ENCODE measurements around the gene OR4N2.
"Not testable (repeated sequence)": the region's sequence is repeated elsewhere in the genome, so short reads cannot be mapped to it uniquely, and the experiment has no call there.

OR4N2 gene

DNA sequence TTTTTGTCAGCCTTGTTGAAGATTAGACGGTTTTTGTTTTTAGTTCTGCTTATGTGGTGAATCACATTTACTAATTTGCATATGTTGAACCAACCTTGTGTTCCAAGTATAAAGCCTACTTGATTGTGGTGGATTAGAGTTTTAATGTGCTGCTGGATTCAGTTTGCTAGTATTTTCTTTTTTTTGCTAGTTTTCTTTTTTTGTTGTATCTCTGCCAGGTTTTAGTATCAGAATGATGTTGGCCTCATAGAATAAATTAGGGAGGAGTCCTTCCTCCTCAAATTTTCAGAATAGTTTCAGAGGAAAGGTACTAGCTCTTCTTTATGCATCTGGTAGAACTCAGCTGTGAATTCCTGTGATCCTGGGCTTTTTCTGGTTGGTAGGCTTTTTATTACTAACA lies at the start of gene OR4N2:
Gene OR4N2 (plus strand): TSS at position 301 of the 400 bp plus-strand sequence. CDS start 23,679 bp downstream, outside the sequence.
- DNase-seq (ENCODE audit: low read depth in 4 of 4, low spot score in 1 of 4): not testable (repeated sequence)

- no peak for DNase-seq (ENCODE audit: low read depth in 4 of 4, low spot score in 1 of 4)
These were observed 49.4 kb upstream of the OR4N2 start for GRCh38 chr14:19754172-19754571.

- DNase-seq (ENCODE audit: low read depth in 4 of 4, low spot score in 1 of 4): not testable (repeated sequence)
These were observed 32.1 kb upstream of the OR4N2 start for GRCh38 chr14:19771491-19771890.

DNA sequence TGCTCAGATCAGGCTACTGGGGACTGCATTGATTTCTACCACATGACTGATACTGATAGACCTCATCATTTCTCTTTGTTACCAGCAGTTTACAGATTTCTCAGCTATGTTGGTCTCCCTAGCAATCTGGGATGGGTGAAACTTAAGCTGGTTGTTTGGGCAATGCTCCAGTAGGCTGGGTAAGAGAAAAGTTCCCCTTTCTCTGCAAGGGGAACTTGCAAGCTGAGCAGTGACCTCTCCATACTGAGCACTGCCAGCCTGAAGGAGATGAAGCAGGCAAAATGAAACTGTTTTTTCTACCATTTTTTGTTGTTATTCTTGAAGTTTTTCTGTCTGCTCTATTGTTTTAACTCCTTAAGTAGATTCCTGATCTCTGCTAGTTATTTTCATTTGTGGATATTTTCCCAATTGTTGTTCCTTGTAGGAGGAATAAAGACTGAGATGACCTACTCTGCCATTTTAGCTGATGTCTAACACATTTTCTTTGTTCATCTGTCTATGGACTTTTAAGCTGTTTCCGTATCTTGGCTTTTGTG lies 31.6 kb upstream of the OR4N2 start:
- no peak for DNase-seq (ENCODE audit: low read depth in 4 of 4, low spot score in 1 of 4)

DNA sequence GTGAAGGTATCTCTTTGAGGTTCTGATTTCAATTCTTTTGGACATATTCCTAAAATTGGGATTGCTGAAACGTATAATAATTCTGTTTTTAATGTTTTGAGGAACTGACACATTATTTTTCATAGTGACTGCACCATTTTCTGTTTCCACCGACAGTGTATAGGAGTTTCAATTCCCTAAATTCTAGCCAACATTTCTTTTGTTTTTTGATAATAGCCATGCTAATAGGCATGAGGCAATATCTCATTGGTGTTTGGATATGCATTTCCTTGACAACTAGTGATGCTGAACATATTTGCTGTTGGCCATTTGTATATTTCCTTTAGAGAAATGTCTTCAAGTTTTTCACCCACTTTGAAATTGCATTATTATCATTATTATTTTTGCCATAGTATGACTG lies 31.1 kb upstream of the OR4N2 start:
- not testable (repeated sequence) for DNase-seq (ENCODE audit: low read depth in 4 of 4, low spot score in 1 of 4)

DNA sequence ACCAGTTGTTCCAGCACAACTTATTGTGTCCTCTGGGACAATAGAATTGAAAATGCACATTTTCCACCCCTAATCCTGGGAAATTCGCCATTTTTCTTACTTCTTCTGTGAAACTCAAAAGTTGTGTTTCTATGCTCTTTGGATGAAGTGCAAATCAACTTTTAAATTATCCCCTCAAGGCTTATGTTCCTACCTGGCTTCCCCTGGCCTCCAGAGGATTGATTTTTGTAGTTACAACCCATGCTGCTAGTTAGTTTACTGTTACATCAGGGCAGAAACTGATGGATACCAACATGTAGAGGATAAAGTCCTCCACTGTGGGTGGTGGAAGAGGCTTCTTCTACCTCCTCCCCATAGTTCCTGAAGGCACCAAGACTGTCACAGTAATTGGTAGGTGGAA lies 30.4 kb upstream of the OR4N2 start, which contains the start of gene OR4M1:
Gene OR4M1 (plus strand): TSS at position 301 of the 400 bp plus-strand sequence. CDS start 6,819 bp downstream, outside the sequence.
- not testable (repeated sequence) for DNase-seq (ENCODE audit: low read depth in 4 of 4, low spot score in 1 of 4)

GRCh38 chr14:19775587-19775986 lies 28.0 kb upstream of the OR4N2 start:
- DNase-seq (ENCODE audit: low read depth in 4 of 4, low spot score in 1 of 4): no peak

GRCh38 chr14:19785848-19786247 lies 17.7 kb upstream of the OR4N2 start:
- not testable (repeated sequence) for DNase-seq (ENCODE audit: low read depth in 4 of 4, low spot score in 1 of 4)

DNA sequence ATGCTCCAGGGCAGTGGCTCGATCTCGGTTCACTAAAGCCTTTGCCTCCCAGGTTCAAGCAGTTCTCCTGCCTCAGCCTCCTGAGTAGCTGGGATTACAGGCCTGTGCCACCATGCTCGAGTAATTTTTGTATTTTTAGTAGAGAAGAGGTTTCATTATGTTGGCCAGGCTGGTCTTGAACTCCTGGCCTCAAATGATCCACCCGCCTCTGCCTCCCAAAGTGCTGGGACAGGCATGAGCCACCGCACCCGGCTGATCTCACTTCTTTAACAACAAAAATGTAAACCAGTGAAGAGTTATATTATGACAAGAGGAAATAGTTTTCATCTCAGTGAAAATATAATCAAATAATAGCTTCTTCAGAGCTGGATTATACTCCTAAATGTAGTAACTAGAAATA lies 16.3 kb upstream of the OR4N2 start:
- not testable (repeated sequence) for DNase-seq (ENCODE audit: low read depth in 4 of 4, low spot score in 1 of 4)

DNA sequence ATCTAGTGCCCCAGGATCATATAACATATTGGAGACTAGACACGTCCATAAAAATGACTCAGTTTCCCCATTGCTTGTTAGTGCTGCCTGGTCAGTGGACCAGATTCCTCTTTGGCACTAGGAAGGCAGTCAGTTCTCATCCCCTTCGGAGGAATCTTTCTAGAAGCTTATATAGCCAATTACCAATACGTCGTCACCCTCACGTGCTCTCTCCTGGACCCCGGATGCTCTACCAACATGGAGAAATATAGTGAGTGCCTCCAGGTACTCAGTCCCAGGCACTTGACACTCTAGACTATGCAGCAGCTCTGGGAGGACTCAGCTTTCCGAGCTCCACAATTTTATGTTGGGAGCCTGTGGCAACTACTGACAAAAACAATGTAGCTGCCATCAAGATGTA lies 15.4 kb upstream of the OR4N2 start:
- not testable (repeated sequence) for DNase-seq (ENCODE audit: low read depth in 4 of 4, low spot score in 1 of 4)

DNA sequence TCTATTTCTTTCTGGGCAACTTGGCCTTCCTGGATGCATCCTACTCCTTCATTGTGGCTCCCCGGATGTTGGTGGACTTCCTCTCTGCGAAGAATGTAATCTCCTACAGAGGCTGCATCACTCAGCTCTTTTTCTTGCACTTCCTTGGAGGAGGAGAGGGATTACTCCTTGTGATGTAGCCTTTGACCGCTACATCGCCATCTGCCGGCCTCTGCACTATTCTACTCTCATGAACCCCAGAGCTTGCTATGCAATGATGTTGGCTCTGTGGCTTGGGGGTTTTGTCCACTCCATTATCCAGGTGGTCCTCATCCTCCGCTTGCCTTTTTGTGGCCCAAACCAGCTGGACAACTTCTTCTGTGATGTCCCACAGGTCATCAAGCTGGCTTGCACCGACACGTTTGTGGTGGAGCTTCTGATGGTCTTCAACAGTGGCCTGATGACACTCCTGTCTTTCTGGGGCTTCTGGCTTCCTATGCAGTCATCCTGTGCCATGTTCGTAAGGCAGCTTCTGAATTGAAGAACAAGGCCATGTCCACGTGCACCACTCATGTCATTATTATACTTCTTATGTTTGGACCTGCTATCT lies 7.0 kb upstream of the OR4N2 start:
- DNase-seq (ENCODE audit: low read depth in 4 of 4, low spot score in 1 of 4): not testable (repeated sequence)

DNA sequence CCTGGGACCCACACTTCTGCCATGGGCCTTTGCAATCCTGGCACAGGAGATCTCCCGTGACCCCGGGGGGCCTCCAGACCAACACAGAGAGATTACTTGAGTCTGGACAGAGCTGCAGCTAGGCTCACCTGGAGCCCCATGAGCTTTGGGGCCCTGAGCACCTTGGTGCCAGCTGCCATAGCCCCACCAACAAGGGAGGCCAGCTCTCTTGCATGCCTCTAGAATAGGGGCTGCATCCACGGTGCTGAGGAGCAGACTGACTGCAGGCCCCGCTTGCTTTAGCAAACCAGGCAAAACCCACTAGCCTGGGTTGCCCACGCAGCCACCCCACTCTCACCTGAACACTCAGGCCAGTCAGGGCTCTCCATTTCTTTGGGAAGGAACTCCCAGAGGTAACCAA lies 3.7 kb upstream of the OR4N2 start:
- DNase-seq (ENCODE audit: low read depth in 4 of 4, low spot score in 1 of 4): no peak

- no peak for DNase-seq (ENCODE audit: low read depth in 4 of 4, low spot score in 1 of 4)
These were observed 3.1 kb upstream of the OR4N2 start for GRCh38 chr14:19800282-19801117.

- no peak for DNase-seq (ENCODE audit: low read depth in 4 of 4, low spot score in 1 of 4)
These were observed 2.5 kb upstream of the OR4N2 start for GRCh38 chr14:19801118-19801464.

DNA sequence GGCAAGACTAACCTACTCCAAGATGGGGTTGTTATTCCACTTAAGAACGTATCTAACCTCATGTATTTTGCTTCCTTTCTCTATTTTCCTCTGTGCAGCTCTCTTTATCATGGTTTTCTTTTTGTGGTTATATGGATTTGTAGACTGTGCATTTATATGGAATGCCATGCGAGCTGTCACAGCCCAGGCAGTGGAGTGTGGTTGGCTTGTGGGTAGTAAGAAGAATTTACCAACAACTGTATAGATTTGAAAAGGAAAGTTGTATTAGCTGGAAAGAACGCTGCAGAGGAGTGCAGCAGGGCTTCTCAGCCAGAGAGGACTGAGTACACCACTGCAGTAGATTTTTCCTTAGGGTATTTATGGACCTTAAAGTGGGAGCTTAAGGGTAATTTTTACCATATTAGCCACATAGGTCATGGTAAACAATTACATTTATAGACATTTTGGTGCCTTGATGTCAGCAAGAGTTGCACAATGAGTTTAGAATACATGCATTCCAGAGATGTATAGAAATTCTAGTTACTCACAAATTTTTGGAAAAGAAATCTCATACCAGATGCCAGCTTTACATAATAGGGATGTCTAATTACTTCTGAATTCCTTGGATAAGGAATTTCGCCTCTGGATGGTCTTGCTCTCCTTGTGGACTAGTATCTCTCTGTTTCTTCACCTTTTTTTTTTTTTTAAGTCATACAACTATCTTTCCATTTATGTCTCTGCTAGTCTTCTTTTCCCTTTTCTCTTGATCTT lies 9.8 kb downstream of the OR4N2 start:
- DNase-seq (ENCODE audit: low read depth in 4 of 4, low spot score in 1 of 4): not testable (repeated sequence)

DNA sequence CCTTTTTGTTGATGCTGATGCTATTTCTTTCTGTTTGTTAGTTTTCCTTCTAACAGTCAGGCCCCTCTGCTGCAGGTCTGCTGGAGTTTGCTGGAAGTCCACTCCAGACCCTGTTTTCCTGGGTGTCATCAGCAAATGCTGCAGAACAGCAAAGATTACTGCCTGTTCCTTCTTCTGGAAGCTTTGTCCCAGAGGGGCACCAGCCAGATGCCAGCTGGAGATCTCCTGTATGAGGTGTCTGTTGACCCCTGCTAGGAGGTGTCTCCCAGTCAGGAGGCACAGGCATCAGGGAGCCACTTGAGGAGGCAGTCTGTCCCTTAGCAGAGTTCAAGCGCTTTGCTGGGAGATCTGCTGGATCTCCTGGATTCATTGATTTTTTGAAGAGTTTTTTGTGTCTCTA lies 16.3 kb downstream of the OR4N2 start:
- not testable (repeated sequence) for DNase-seq (ENCODE audit: low read depth in 4 of 4, low spot score in 1 of 4)

DNA sequence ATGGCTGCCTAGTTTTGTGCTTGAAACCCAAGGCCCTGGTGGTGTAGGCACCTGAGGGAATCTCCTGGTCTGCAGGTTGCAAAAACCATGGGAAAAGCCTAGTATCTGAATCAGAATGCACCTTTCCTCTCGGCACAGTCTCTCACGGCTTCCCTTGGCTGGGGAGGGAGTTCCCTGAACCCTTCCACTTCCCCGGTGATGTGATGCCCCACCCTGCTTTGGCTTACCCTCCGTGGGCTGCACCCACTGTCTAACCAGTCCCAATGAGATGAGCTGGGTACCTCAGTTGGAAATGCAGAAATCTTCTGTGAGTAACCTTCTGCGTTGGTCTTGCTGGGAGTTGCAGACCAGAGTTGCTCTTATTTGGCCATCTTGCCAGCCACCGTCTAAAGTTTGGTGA lies 17.4 kb downstream of the OR4N2 start:
- not testable (repeated sequence) for DNase-seq (ENCODE audit: low read depth in 4 of 4, low spot score in 1 of 4)

- DNase-seq (ENCODE audit: low read depth in 4 of 4, low spot score in 1 of 4): no peak
These were observed 19.6 kb downstream of the OR4N2 start for GRCh38 chr14:19823178-19823577.

- no peak for DNase-seq (ENCODE audit: low read depth in 4 of 4, low spot score in 1 of 4)
These were observed 20.2 kb downstream of the OR4N2 start for GRCh38 chr14:19823765-19824164.

DNA sequence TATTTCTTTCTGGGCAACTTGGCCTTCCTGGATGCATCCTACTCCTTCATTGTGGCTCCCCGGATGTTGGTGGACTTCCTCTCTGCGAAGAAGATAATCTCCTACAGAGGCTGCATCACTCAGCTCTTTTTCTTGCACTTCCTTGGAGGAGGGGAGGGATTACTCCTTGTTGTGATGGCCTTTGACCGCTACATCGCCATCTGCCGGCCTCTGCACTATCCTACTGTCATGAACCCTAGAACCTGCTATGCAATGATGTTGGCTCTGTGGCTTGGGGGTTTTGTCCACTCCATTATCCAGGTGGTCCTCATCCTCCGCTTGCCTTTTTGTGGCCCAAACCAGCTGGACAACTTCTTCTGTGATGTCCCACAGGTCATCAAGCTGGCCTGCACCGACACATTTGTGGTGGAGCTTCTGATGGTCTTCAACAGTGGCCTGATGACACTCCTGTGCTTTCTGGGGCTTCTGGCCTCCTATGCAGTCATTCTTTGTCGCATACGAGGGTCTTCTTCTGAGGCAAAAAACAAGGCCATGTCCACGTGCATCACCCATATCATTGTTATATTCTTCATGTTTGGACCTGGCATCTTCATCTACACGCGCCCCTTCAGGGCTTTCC lies 24.2 kb downstream of the OR4N2 start:
- not testable (repeated sequence) for DNase-seq (ENCODE audit: low read depth in 4 of 4, low spot score in 1 of 4)

DNA sequence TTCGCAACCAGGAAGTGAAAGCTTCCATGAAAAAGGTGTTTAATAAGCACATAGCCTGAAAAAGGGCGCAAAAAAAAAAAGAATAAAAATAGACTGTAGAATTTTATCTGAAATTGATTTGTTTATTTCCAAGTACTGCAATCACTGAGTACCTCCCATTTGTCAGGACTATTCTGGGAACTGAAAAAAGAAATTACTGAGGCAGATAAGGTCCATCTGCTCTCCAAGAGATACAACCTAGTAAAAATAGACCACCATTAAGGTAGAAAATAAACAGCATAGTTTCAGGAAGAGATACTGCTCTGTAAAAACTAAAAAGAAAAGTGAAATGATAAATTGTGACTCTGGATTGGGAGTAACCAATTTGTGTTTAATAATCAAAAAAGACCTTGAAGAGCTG lies 24.7 kb downstream of the OR4N2 start:
- DNase-seq (ENCODE audit: low read depth in 4 of 4, low spot score in 1 of 4): no peak

All from stimulated activated CD4-positive, alpha-beta T cell treated with anti-CD3 and anti-CD28 coated beads, Interleukin-1b, Interleukin-23, amount 100 ng/mL, for 24 hours (primary cell).